SK-MEL-5 (cell line): ENCODE measurements around the gene CSTF1. TPM values are rescaled to one million over a fixed set of nuclear protein-coding genes. Genes with fewer than 3 reads are reported as not detected.

Experiments
- total RNA-seq: library from RNA; depleted of rRNA; stranded (reverse); fragments of >200 nt; shearing (Covaris generic); gene quantifications from 2 replicates; pipeline ENCODE4 v1.2.3, GENCODE V29; 2014; rRNA removed

The CSTF1 gene
- total RNA-seq, 1 experiment from 2014 or later: 79.6 TPM

Other genes starting within 250 kb of the CSTF1 start
- not detected in 2 replicates for gene MC3R, start 143.9 kb upstream of the CSTF1 start, total RNA-seq
- 186 and 201 TPM in 2 replicates for gene FAM210B, start 33.7 kb upstream of the CSTF1 start, total RNA-seq
- gene AURKA, start 430 bp upstream of the CSTF1 start, total RNA-seq: 65.1 and 68.5 TPM in 2 replicates
- not detected in 2 replicates for gene CASS4, start 19.6 kb downstream of the CSTF1 start, total RNA-seq
- 118 and 130 TPM in 2 replicates for gene RTF2, start 76.0 kb downstream of the CSTF1 start, total RNA-seq
- gene FAM209A, start 132.1 kb downstream of the CSTF1 start, total RNA-seq: not detected in 2 replicates
- gene FAM209B, start 140.6 kb downstream of the CSTF1 start, total RNA-seq: not detected in 2 replicates
- 1.5 and 2.0 TPM in 2 replicates for gene TFAP2C, start 236.7 kb downstream of the CSTF1 start, total RNA-seq